Smooth muscle cell (in vitro differentiated cells): Measurements from ENCODE around the gene MAPK8IP1. TPM values are rescaled to one million over a fixed set of nuclear protein-coding genes. Genes with fewer than 3 reads are reported as not detected.

Experiments
- DNase-seq: peaks from one replicate; lab custom pipeline; 2025; ENCODE audit not compliant: unreplicated experiment; lab: John Stamatoyannopoulos, UW
- H2AFZ ChIP-seq: fragments of 200-600 bp; sonication (generic); 2 replicates; pipeline ENCODE4 v1.6.0; 2016; ENCODE audit warnings: antibody characterized with exemption, low read depth, mild to moderate bottlenecking
- H3F3A ChIP-seq: fragments of 200-600 bp; sonication (generic); 2 replicates; pipeline ENCODE4 v1.6.0; 2017; ENCODE audit warnings: antibody characterized with exemption, low read depth
- H3K27ac ChIP-seq: fragments of 200-600 bp; sonication (generic); 2 replicates; pipeline ENCODE4 v1.5.1; 2016; ENCODE audit warnings: low read depth, mild to moderate bottlenecking
- H3K27me3 ChIP-seq: fragments of 200-600 bp; sonication (generic); 2 replicates; pipeline ENCODE4 v1.6.1; 2016; ENCODE audit warnings: low read depth, mild to moderate bottlenecking
- H3K36me3 ChIP-seq: fragments of 200-600 bp; sonication (generic); 2 replicates; pipeline ENCODE4 v1.5.1; 2016; ENCODE audit warnings: low read depth
- H3K4me1 ChIP-seq: fragments of 200-600 bp; sonication (generic); 2 replicates; pipeline ENCODE4 v1.5.1; 2016; ENCODE audit warnings: low read depth
- H3K4me2 ChIP-seq: fragments of 200-600 bp; sonication (generic); 2 replicates; pipeline ENCODE4 v1.6.0; 2016; ENCODE audit warnings: mild to moderate bottlenecking
- H3K4me3 ChIP-seq: fragments of 200-600 bp; sonication (generic); 2 replicates; pipeline ENCODE4 v1.5.1; 2016; ENCODE audit warnings: mild to moderate bottlenecking
- H3K79me2 ChIP-seq: fragments of 200-600 bp; sonication (generic); 2 replicates; pipeline ENCODE4 v1.6.0; 2016; ENCODE audit warnings: low read depth, mild to moderate bottlenecking
- H3K9ac ChIP-seq: fragments of 200-600 bp; sonication (generic); 2 replicates; pipeline ENCODE4 v1.6.0; 2016; ENCODE audit warnings: low read depth
- H3K9me3 ChIP-seq: fragments of 200-600 bp; sonication (generic); replicated peaks from 2 replicates; pipeline ENCODE4 v1.5.1; 2016; ENCODE audit warnings: low read depth
- H4K20me1 ChIP-seq: fragments of 200-600 bp; sonication (generic); 2 replicates; pipeline ENCODE4 v1.6.0; 2016; ENCODE audit warnings: low read depth
- CTCF ChIP-seq: fragments of 200-600 bp; sonication (generic); IDR thresholded peaks from 2 replicates; pipeline ENCODE4 v1.5.1; 2017; ENCODE audit warnings: borderline replicate concordance, mild to moderate bottlenecking, antibody characterized with exemption; ENCODE audit not compliant: insufficient read depth, poor library complexity, severe bottlenecking
- WGBS: methylation state at CpG from one replicate; pipeline ENCODE4 v1.1.7; 2016; ENCODE audit warnings: low lambda C conversion rate; 5-methylcytosine and 5-hydroxymethylcytosine counted together
- polyA plus RNA-seq: library from polyadenylated mRNA; unstranded; fragments of >200 nt; fragmentation: Nextera tagmentation; extraction: Ambion mirVana; gene quantifications from 2 replicates; pipeline ENCODE4 v1.2.1, GENCODE V29; 2016
- total RNA-seq: library from RNA; depleted of rRNA; stranded (reverse); fragments of >200 nt; gene quantifications from 2 replicates; pipeline ENCODE4 v1.2.3, GENCODE V29; 2014

MAPK8IP1 gene
- total and polyA plus RNA-seq, 2 experiments from 2014 or later = 5.2 to 8.1 TPM

- no peak overlapping the region for H3K4me3 ChIP-seq
- H3K27ac ChIP-seq = no peak overlapping the region
- H3F3A ChIP-seq = no peaks in the 10 kb centered on the region
- no peak overlapping the region for H3K4me2 ChIP-seq
- no peaks in the 10 kb centered on the region for H4K20me1 ChIP-seq
- H3K4me1 ChIP-seq = peaks cover under 1% of the 10 kb centered on the region
- H3K79me2 ChIP-seq = no peaks in the 10 kb centered on the region
- no peak overlapping the region for H2AFZ ChIP-seq
- no peak overlapping the region for H3K9ac ChIP-seq
- H3K36me3 ChIP-seq = no peaks in the 10 kb centered on the region
- DNase-seq = no peak
- peaks cover 28% of the 10 kb centered on the region for H3K27me3 ChIP-seq
- WGBS = 85% methylated on average over 15 of the region's 15 CpGs
- H3K9me3 ChIP-seq = no peaks in the 10 kb centered on the region
- no peak for TF ChIP-seq CTCF
These were observed 41.9 kb downstream of the MAPK8IP1 start for GRCh38 chr11:45927332-45927683.

GRCh38 chr11:45927684-45928413 lies 42.4 kb downstream of the MAPK8IP1 start:
- 93% methylated on average over 27 of the region's 27 CpGs for WGBS
- TF ChIP-seq CTCF = no peak
- no peaks in the 10 kb centered on the region for H3K9me3 ChIP-seq
- no peaks in the 10 kb centered on the region for H3K36me3 ChIP-seq
- no peak overlapping the region for H3K27ac ChIP-seq
- H3K9ac ChIP-seq = no peak overlapping the region
- H3K79me2 ChIP-seq = no peaks in the 10 kb centered on the region
- H3K4me3 ChIP-seq = no peak overlapping the region
- DNase-seq = no peak
- no peak overlapping the region for H2AFZ ChIP-seq
- H3K4me2 ChIP-seq = no peak overlapping the region
- no peaks in the 10 kb centered on the region for H3F3A ChIP-seq
- peaks cover 22% of the 10 kb centered on the region for H3K27me3 ChIP-seq
- no peaks in the 10 kb centered on the region for H3K4me1 ChIP-seq
- no peaks in the 10 kb centered on the region for H4K20me1 ChIP-seq

- no peak for DNase-seq
- H3K9ac ChIP-seq = no peak overlapping the region
- no peak overlapping the region for H2AFZ ChIP-seq
- H3K4me3 ChIP-seq = no peak overlapping the region
- peaks cover 15% of the 10 kb centered on the region for H3K27me3 ChIP-seq
- WGBS = 74% methylated on average over 13 of the region's 13 CpGs
- no peaks in the 10 kb centered on the region for H3K36me3 ChIP-seq
- no peaks in the 10 kb centered on the region for H4K20me1 ChIP-seq
- H3K27ac ChIP-seq = no peak overlapping the region
- no peaks in the 10 kb centered on the region for H3K79me2 ChIP-seq
- no peaks in the 10 kb centered on the region for H3K9me3 ChIP-seq
- no peaks in the 10 kb centered on the region for H3K4me1 ChIP-seq
- no peak for TF ChIP-seq CTCF
- H3K4me2 ChIP-seq = no peak overlapping the region
- H3F3A ChIP-seq = no peaks in the 10 kb centered on the region
These were observed 43.2 kb downstream of the MAPK8IP1 start for GRCh38 chr11:45928535-45929215.
